ENCODE results near the gene NFYC.

- TF ChIP-seq POLR2AphosphoS5 (IDR thresholded peaks at IDR 0.05; ENCODE audit: borderline replicate concordance, low read depth, low read length) (no peak), EZH2 (IDR thresholded peaks at IDR 0.05) (no peak)
These were observed 46.3 kb upstream of the NFYC start for GRCh38 chr1:40645118-40645680.
